OCI-LY7 (cell line): Measurements from ENCODE around the gene MCF2L2. TPM values are rescaled to one million over a fixed set of nuclear protein-coding genes. Genes with fewer than 3 reads are reported as not detected.
"Not testable (repeated sequence)": the region's sequence is repeated elsewhere in the genome, so short reads cannot be mapped to it uniquely, and the experiment has no call there.

Experiments
- BruUV-seq: library from RNA; stranded (reverse); fragments of 400-500 nt; replicated peaks from 2 replicates; lab custom pipeline; 2021; lab: Mats Ljungman, UMichigan
- CTCF ChIA-PET: fragments of 300-600 bp; sonication (Branson Sonifier 250); formaldehyde crosslinking; loops from one replicate; lab custom pipeline; 2022; ENCODE audit warnings: antibody characterized with exemption; ENCODE audit not compliant: unreplicated experiment; lab: Charles Lee
- POLR2A ChIA-PET: fragments of 300-600 bp; sonication (Branson Sonifier 250); formaldehyde crosslinking; loops from one replicate; lab custom pipeline; 2022; ENCODE audit warnings: antibody characterized with exemption; lab: Charles Lee
- DNase-seq: peaks from one replicate; pipeline ENCODE4 v3.0.0-alpha.2; 2015; ENCODE audit warnings: low spot score
- H2AFZ ChIP-seq: fragments of 200-600 bp; sonication (generic), shearing (Covaris generic); 2 replicates; pipeline ENCODE4 v1.6.1; 2014; ENCODE audit warnings: mild to moderate bottlenecking, antibody characterized with exemption, low read length, moderate library complexity
- H3K27ac ChIP-seq: fragments of 200-600 bp; sonication (generic); 2 replicates; pipeline ENCODE4 v1.5.1; 2014; ENCODE audit warnings: mixed run types, low read depth, mild to moderate bottlenecking, moderate library complexity, low read length, inconsistent platforms; ENCODE audit not compliant: poor library complexity, severe bottlenecking
- H3K36me3 ChIP-seq: fragments of 200-600 bp; sonication (generic); 2 replicates; pipeline ENCODE4 v1.6.1; 2014; ENCODE audit warnings: mild to moderate bottlenecking, antibody characterized with exemption, low read length, moderate library complexity, mixed read lengths; ENCODE audit not compliant: insufficient read depth
- H3K4me1 ChIP-seq: fragments of 200-600 bp; sonication (generic); 2 replicates; pipeline ENCODE4 v1.5.1; 2014; ENCODE audit warnings: mild to moderate bottlenecking, low read length; ENCODE audit not compliant: insufficient read depth, poor library complexity, severe bottlenecking
- H3K4me2 ChIP-seq: fragments of 200-600 bp; sonication (generic); 2 replicates; pipeline ENCODE4 v1.6.1; 2014; ENCODE audit warnings: mild to moderate bottlenecking, low read length
- H3K4me3 ChIP-seq: fragments of 200-600 bp; sonication (generic); 2 replicates; pipeline ENCODE4 v1.5.1; 2014; ENCODE audit warnings: mild to moderate bottlenecking, low read depth, low read length; ENCODE audit not compliant: poor library complexity, severe bottlenecking
- H3K79me2 ChIP-seq: fragments of 200-600 bp; sonication (generic); 2 replicates; pipeline ENCODE4 v1.6.1; 2016; ENCODE audit warnings: low read depth, mild to moderate bottlenecking, low read length, moderate library complexity, mixed read lengths; ENCODE audit not compliant: insufficient read depth
- H3K9me2 ChIP-seq: fragments of 200-600 bp; sonication (generic); 2 replicates; pipeline ENCODE4 v1.6.1; 2016; ENCODE audit warnings: mild to moderate bottlenecking, low read length, mixed read lengths; ENCODE audit not compliant: insufficient read depth
- H3K9me3 ChIP-seq: fragments of 200-600 bp; sonication (generic); 2 replicates; pipeline ENCODE4 v1.6.1; 2014; ENCODE audit warnings: mild to moderate bottlenecking, mixed run types, low read length, mixed read lengths
- H4K20me1 ChIP-seq: fragments of 200-600 bp; sonication (generic); 2 replicates; pipeline ENCODE4 v1.6.1; 2014; ENCODE audit warnings: mild to moderate bottlenecking, antibody characterized with exemption, low read length, moderate library complexity, mixed read lengths; ENCODE audit not compliant: insufficient read depth
- CTCF ChIP-seq: fragments of 200-600 bp; sonication (generic); conservative IDR thresholded peaks from 2 replicates; pipeline ENCODE4 v1.5.1; 2014; ENCODE audit warnings: mild to moderate bottlenecking, antibody characterized with exemption, low read length, moderate library complexity, mixed read lengths
- EZH2phosphoT487 ChIP-seq: fragments of 200-600 bp; sonication (generic); IDR thresholded peaks from 2 replicates; pipeline ENCODE4 v1.6.1; 2018; ENCODE audit warnings: low read depth, borderline replicate concordance, mild to moderate bottlenecking, mixed run types, antibody characterized with exemption, low read length, moderate library complexity, mixed read lengths
- intact Hi-C: fragments of 100-400 bp; cut with micrococcal nuclease; formaldehyde crosslinking; loops from one replicate; pipeline ENCODE4 v1.10.0; 2022; ENCODE audit not compliant: unreplicated experiment
- total RNA-seq, 2 experiments: library from RNA; depleted of rRNA in 1 of 2; stranded (reverse); fragments of >200 nt in 1 of 2; shearing (Covaris generic) in 1 of 2; gene quantifications; 2 replicates each; pipeline ENCODE4 v1.2.3, GENCODE V29; 2014 to 2022

MCF2L2 gene
- total RNA-seq, 2 experiments from 2014 or later, result 6.6 to 8.0 TPM

- H3K4me1 ChIP-seq, result peaks cover 28% of the 10 kb centered on the region
- BruUV-seq, result no TSS peak
- TF ChIP-seq CTCF, result no peak
- TF ChIP-seq EZH2phosphoT487, result no peak
- no peak overlapping the region for H3K4me2 ChIP-seq
- POLR2A ChIA-PET, result interaction anchor here (0.8 to 0.9 kb wide), 4 partner anchors 13 to 416 kb away, joined by 3 to 5 read pairs (median 3); partner anchors contain the start of gene PARL
- intact Hi-C loops, result loop anchor here (5.0 kb wide), 3 partner anchors 169 to 349 kb away; partner anchors contain the start of gene KLHL24
- H4K20me1 ChIP-seq, result no peaks in the 10 kb centered on the region
- no peaks in the 10 kb centered on the region for H3K36me3 ChIP-seq
- no peak for DNase-seq
- no peaks in the 10 kb centered on the region for H3K9me2 ChIP-seq
- H3K79me2 ChIP-seq, result no peaks in the 10 kb centered on the region
- H3K4me3 ChIP-seq, result no peak overlapping the region
- no peaks in the 10 kb centered on the region for H3K9me3 ChIP-seq
- H3K27ac ChIP-seq, result no peak overlapping the region
- no peak overlapping the region for H2AFZ ChIP-seq
- CTCF ChIA-PET, result interaction anchor here (1.1 kb wide), 1 partner anchor 299 kb away, joined by 5 read pairs; no protein-coding TSS in a partner anchor
Observed at GRCh38 chr3:183468424-183468823, 40.0 kb upstream of the MCF2L2 start.

- H3K4me3 ChIP-seq, result no peak overlapping the region
- H3K36me3 ChIP-seq, result no peaks in the 10 kb centered on the region
- no peak overlapping the region for H3K4me2 ChIP-seq
- H3K79me2 ChIP-seq, result no peaks in the 10 kb centered on the region
- no peak for DNase-seq
- H3K9me3 ChIP-seq, result no peaks in the 10 kb centered on the region
- H4K20me1 ChIP-seq, result no peaks in the 10 kb centered on the region
- H2AFZ ChIP-seq, result no peak overlapping the region
- no peaks in the 10 kb centered on the region for H3K9me2 ChIP-seq
- peaks cover 28% of the 10 kb centered on the region for H3K4me1 ChIP-seq
- TF ChIP-seq EZH2phosphoT487, result no peak
- no peak for TF ChIP-seq CTCF
- POLR2A ChIA-PET, result interaction anchor here (0.7 kb wide), 3 partner anchors 306 to 669 kb away, joined by 3 to 9 read pairs (median 5); no protein-coding TSS in a partner anchor
- CTCF ChIA-PET, result no interaction called here
- intact Hi-C loops, result loop anchor here (5.0 kb wide), 3 partner anchors 171 to 351 kb away; partner anchors contain the start of gene KLHL24
- no TSS peak for BruUV-seq
- no peak overlapping the region for H3K27ac ChIP-seq
Observed at GRCh38 chr3:183466575-183466974, 38.2 kb upstream of the MCF2L2 start.

- POLR2A ChIA-PET, result interaction anchor here (0.6 kb wide), 1 partner anchor 184 kb away, joined by 4 read pairs; no protein-coding TSS in a partner anchor
- H3K9me2 ChIP-seq, H2AFZ ChIP-seq, H3K4me2 ChIP-seq, H3K27ac ChIP-seq, H3K9me3 ChIP-seq, DNase-seq, BruUV-seq, H3K4me3 ChIP-seq, H3K79me2 ChIP-seq, H3K36me3 ChIP-seq, CTCF ChIA-PET, H4K20me1 ChIP-seq: not testable (repeated sequence)
- peaks cover 28% of the 10 kb centered on the region for H3K4me1 ChIP-seq
- intact Hi-C loops, result loop anchor here (5.0 kb wide), 3 partner anchors 172 to 352 kb away; partner anchors contain the start of gene KLHL24
Observed at GRCh38 chr3:183465710-183466109, 37.3 kb upstream of the MCF2L2 start.
